IMR-90 (cell line): ENCODE results near the gene ATRNL1. TPM values are rescaled to one million over a fixed set of nuclear protein-coding genes. Genes with fewer than 3 reads are reported as not detected.

ENCODE experiments used
- ATAC-seq: fragments of 200-7000 bp; cut with Tn5 transposase; 2 replicates; pipeline ENCODE4 v1.9.1; 2020; ENCODE audit warnings: low read depth, mild to moderate bottlenecking, moderate library complexity
- BruUV-seq: library from RNA; stranded (reverse); fragments of 400-500 nt; replicated peaks from 2 replicates; lab custom pipeline; 2021; lab: Mats Ljungman, UMichigan
- CTCF ChIA-PET: fragments of 300-600 bp; formaldehyde crosslinking; extraction: SDS; loops from one replicate; lab custom pipeline; 2021; ENCODE audit warnings: antibody characterized with exemption; lab: Yijun Ruan, JAX
- POLR2A ChIA-PET: fragments of 300-600 bp; sonication (Branson Sonifier 250); formaldehyde crosslinking; loops from one replicate; lab custom pipeline; 2022; ENCODE audit warnings: antibody characterized with exemption; ENCODE audit not compliant: unreplicated experiment; lab: Charles Lee
- DNase-seq: peaks from one replicate; pipeline ENCODE4 v3.0.0; 2013
- H2AFZ ChIP-seq: replicated peaks from 2 replicates; pipeline ENCODE3; 2013; ENCODE audit warnings: low read length, mild to moderate bottlenecking; ENCODE audit not compliant: poor library complexity
- H2AK5ac ChIP-seq: 2 replicates; pipeline ENCODE4 v1.6.1; 2013; ENCODE audit warnings: low read depth, low read length, inconsistent platforms
- H2AK9ac ChIP-seq: replicated peaks from 2 replicates; pipeline ENCODE3; 2013; ENCODE audit warnings: mild to moderate bottlenecking, low read depth, low read length, moderate library complexity; ENCODE audit not compliant: poor library complexity
- H2BK120ac ChIP-seq: 2 replicates; pipeline ENCODE4 v1.6.1; 2013; ENCODE audit warnings: low read depth, low read length, inconsistent platforms
- H2BK15ac ChIP-seq: 3 replicates; pipeline ENCODE4 v1.6.1; 2013; ENCODE audit warnings: low read depth, low read length, inconsistent platforms
- H2BK20ac ChIP-seq: 2 replicates; pipeline ENCODE4 v1.6.1; 2013; ENCODE audit warnings: low read depth, mild to moderate bottlenecking, inconsistent platforms, low read length, moderate library complexity
- H2BK5ac ChIP-seq: 2 replicates; pipeline ENCODE4 v1.6.1; 2013; ENCODE audit warnings: mild to moderate bottlenecking, low read depth, low read length, inconsistent platforms; ENCODE audit not compliant: poor library complexity, severe bottlenecking
- H3K14ac ChIP-seq: replicated peaks from 2 replicates; pipeline ENCODE4 v1.6.1; 2013; ENCODE audit warnings: low read depth, low read length, inconsistent platforms
- H3K18ac ChIP-seq: 2 replicates; pipeline ENCODE4 v1.6.1; 2013; ENCODE audit warnings: low read depth, low read length, control low read depth
- H3K23ac ChIP-seq: 2 replicates; pipeline ENCODE4 v1.6.1; 2013; ENCODE audit warnings: low read depth, low read length, inconsistent platforms
- H3K27ac ChIP-seq: 2 replicates; pipeline ENCODE4 v1.5.1; 2013; ENCODE audit warnings: mild to moderate bottlenecking, control low read depth, low read length; ENCODE audit not compliant: insufficient read depth
- H3K27me3 ChIP-seq: 2 replicates; pipeline ENCODE4 v1.6.1; 2013; ENCODE audit warnings: low read length; ENCODE audit not compliant: control insufficient read depth, insufficient read depth
- H3K36me3 ChIP-seq: 2 replicates; pipeline ENCODE4 v1.6.1; 2013; ENCODE audit warnings: low read length, mixed read lengths; ENCODE audit not compliant: control insufficient read depth, insufficient read depth
- H3K4ac ChIP-seq: 2 replicates; pipeline ENCODE4 v1.6.1; 2013; ENCODE audit warnings: low read depth, low read length, inconsistent platforms
- H3K4me1 ChIP-seq: 2 replicates; pipeline ENCODE4 v1.6.1; 2013; ENCODE audit warnings: low read length, mixed read lengths; ENCODE audit not compliant: control insufficient read depth, insufficient read depth
- H3K4me2 ChIP-seq: 2 replicates; pipeline ENCODE4 v1.6.1; 2013; ENCODE audit warnings: low read depth, mild to moderate bottlenecking, control low read depth, low read length, moderate library complexity
- H3K4me3 ChIP-seq: 2 replicates; pipeline ENCODE4 v1.5.1; 2013; ENCODE audit warnings: low read depth, mild to moderate bottlenecking, control low read depth, low read length, moderate library complexity; ENCODE audit not compliant: insufficient read depth
- H3K56ac ChIP-seq: 2 replicates; pipeline ENCODE4 v1.6.1; 2013; ENCODE audit warnings: low read length, inconsistent platforms; ENCODE audit not compliant: insufficient read depth; ENCODE audit errors: extremely low read depth
- H3K79me1 ChIP-seq, 2 experiments: 2 replicates each; pipeline ENCODE4 v1.6.1; 2013; ENCODE audit warnings: low read length in 2 of 2, inconsistent platforms in 1 of 2, low read depth in 1 of 2
- H3K9ac ChIP-seq: 2 replicates; pipeline ENCODE4 v1.6.1; 2013; ENCODE audit warnings: low read depth, low read length, control low read depth
- H3K9me1 ChIP-seq: 2 replicates; pipeline ENCODE4 v1.6.1; 2013; ENCODE audit warnings: low read length, inconsistent platforms; ENCODE audit not compliant: insufficient read depth
- H3K9me3 ChIP-seq: 2 replicates; pipeline ENCODE4 v1.6.1; 2013; ENCODE audit warnings: low read length; ENCODE audit not compliant: control insufficient read depth, insufficient read depth
- H4K20me1 ChIP-seq: 2 replicates; pipeline ENCODE4 v1.6.1; 2013; ENCODE audit warnings: low read length, inconsistent platforms; ENCODE audit not compliant: insufficient read depth
- H4K5ac ChIP-seq: 2 replicates; pipeline ENCODE4 v1.6.1; 2013; ENCODE audit warnings: mild to moderate bottlenecking, low read depth, low read length, control low read depth
- H4K8ac ChIP-seq, 2 experiments: 2 replicates each; pipeline ENCODE4 v1.6.1; 2013; ENCODE audit warnings: low read depth in 2 of 2, low read length in 2 of 2, control low read depth in 1 of 2, inconsistent platforms in 1 of 2
- H4K91ac ChIP-seq: 2 replicates; pipeline ENCODE4 v1.6.1; 2013; ENCODE audit warnings: low read depth, low read length, inconsistent platforms; ENCODE audit not compliant: insufficient read depth
- BHLHE40 ChIP-seq: fragments of 150-350 bp; IDR thresholded peaks from 2 replicates; pipeline ENCODE4 v1.6.1; 2016; ENCODE audit warnings: mild to moderate bottlenecking, low read depth, low read length
- CEBPB ChIP-seq: IDR thresholded peaks from 2 replicates; pipeline ENCODE4 v1.6.1; 2012; ENCODE audit warnings: low read depth, low read length, improper control_type of control experiment
- MXI1 ChIP-seq: IDR thresholded peaks from 2 replicates; pipeline ENCODE4 v1.6.1; 2012; ENCODE audit warnings: low read depth, mild to moderate bottlenecking, low read length, moderate library complexity, borderline replicate concordance
- NFE2L2 ChIP-seq: fragments of 150-350 bp; IDR thresholded peaks from 2 replicates; pipeline ENCODE4 v1.6.1; 2016; ENCODE audit warnings: low read depth, mild to moderate bottlenecking, low read length
- RCOR1 ChIP-seq: IDR thresholded peaks from 2 replicates; pipeline ENCODE4 v1.6.1; 2012; ENCODE audit warnings: mild to moderate bottlenecking, low read length, improper control_type of control experiment; ENCODE audit not compliant: insufficient replicate concordance
- RFX5 ChIP-seq: IDR thresholded peaks from 2 replicates; pipeline ENCODE4 v1.8.0; 2012; ENCODE audit warnings: low read depth, mild to moderate bottlenecking, low read length, moderate library complexity
- SMC3 ChIP-seq: fragments of 150-350 bp; IDR thresholded peaks from 2 replicates; pipeline ENCODE4 v1.6.1; 2016; ENCODE audit warnings: low read depth, mild to moderate bottlenecking, antibody characterized with exemption, low read length, moderate library complexity
- WGBS, 2 experiments: methylation state at CpG; one replicate each; pipeline versions ENCODE4 v1.1.5 to v1.1.7; 2013; ENCODE audit warnings: missing lambda C conversion rate in 2 of 2; ENCODE audit not compliant: insufficient read length in 1 of 2; ENCODE audit errors: extremely low coverage in 2 of 2; 5-methylcytosine and 5-hydroxymethylcytosine counted together
- dilution Hi-C: fragments of 300-500 bp; cut with HindIII; formaldehyde crosslinking; loops from one replicate; pipeline ENCODE4 v1.14.3; 2018; ENCODE audit warnings: low sequenced_read_pairs; ENCODE audit not compliant: unreplicated experiment
- in situ Hi-C: fragments of 300-500 bp; cut with MboI; formaldehyde crosslinking; loops from 3 replicates; pipeline ENCODE4 v1.14.3; 2019; ENCODE audit warnings: low sequenced_read_pairs, inconsistent platforms, mixed read lengths
- intact Hi-C: fragments of 100-400 bp; cut with micrococcal nuclease; formaldehyde crosslinking; loops from 2 replicates; pipeline ENCODE4 v1.10.0; 2022
- polyA plus RNA-seq, 3 experiments: library from polyadenylated mRNA; depleted of rRNA; stranded (reverse); fragments of >200 nt; gene quantifications; 2 replicates each; pipeline ENCODE4 v1.2.3, GENCODE V29; 2012; ENCODE audit warnings: low replicate concordance in 1 of 3
- total RNA-seq: library from RNA; depleted of rRNA; stranded (reverse); fragments of >200 nt; gene quantifications from 2 replicates; pipeline ENCODE4 v1.2.3, GENCODE V29; 2012
- TF ChIP-seq, protein P1 (sequence below): conservative IDR thresholded peaks from 2 replicates; pipeline ENCODE4 v1.5.1; 2012; ENCODE audit warnings: mild to moderate bottlenecking, low read depth, low read length, improper control_type of control experiment
- TF ChIP-seq, protein P2 (sequence below): fragments of 150-350 bp; IDR thresholded peaks from 2 replicates; pipeline ENCODE4 v1.6.1; 2016; ENCODE audit warnings: low read depth, mild to moderate bottlenecking, low read length, moderate library complexity, borderline replicate concordance
- TF ChIP-seq, protein P3 (sequence below): fragments of 150-350 bp; IDR thresholded peaks from 2 replicates; pipeline ENCODE4 v1.6.1; 2017; ENCODE audit warnings: mild to moderate bottlenecking, antibody characterized with exemption, low read length, low read depth

Gene ATRNL1
- total and polyA plus RNA-seq, 2 of the 4 experiments (the other 2 are of a cell fraction) = 0.18 to 0.19 TPM

DNA sequence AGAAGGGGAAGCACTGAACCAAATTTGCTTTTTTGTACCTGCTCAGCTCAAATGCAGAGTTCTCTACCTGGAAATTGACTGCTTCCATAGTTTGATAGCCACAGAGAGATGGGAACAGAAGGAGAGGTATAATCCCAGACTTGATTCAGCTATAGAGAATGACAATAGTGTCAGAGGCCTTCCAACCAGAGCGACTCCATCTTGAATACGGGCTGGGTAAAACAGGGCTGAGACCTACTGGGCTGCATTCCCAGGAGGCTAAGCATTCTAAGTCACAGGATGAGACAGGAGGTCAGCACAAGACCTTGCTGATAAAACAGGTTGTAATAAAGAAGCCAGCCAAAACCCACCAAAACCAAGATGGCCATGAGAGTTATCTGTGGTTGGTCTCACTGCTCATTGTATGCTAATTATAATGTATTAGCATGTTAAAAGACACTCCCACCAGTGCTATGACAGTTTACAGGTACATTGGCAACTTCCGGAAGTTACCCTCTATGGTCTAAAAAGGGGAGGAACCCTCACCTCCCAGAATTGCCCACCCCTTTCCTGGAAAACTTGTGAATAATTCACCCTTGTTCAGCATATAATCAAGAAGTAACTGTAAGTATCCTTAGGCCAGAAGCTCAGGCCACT, 42.7 kb upstream of the ATRNL1 start:
- Histone ChIP-seq H2BK15ac (no peak overlapping the region), H3K4ac (no peak overlapping the region; the same call in 1 of the 2 replicates), H3K9me3 (no peaks in the 10 kb centered on the region), H2AFZ (no peak overlapping the region), H2BK20ac (no peak overlapping the region), H4K20me1 (no peaks in the 10 kb centered on the region), H3K79me1 (no peaks in the 10 kb centered on the region), H3K4me3 (no peak overlapping the region), H3K56ac (no peak overlapping the region), H2BK5ac (no peak overlapping the region), H3K9ac (no peak overlapping the region), H2AK5ac (no peak overlapping the region), H3K23ac (no peak overlapping the region), H3K14ac (no peak overlapping the region), H3K18ac (no peak overlapping the region), H3K36me3 (no peaks in the 10 kb centered on the region), H2AK9ac (no peak overlapping the region), H4K5ac (no peak overlapping the region), H2BK120ac (no peak overlapping the region), H3K27me3 (no peaks in the 10 kb centered on the region), H4K8ac (no peak overlapping the region), H4K91ac (no peak overlapping the region), H3K4me2 (no peak overlapping the region), H3K4me1 (0 out of 2 replicates have a peak, but pooled peaks cover 3% of the 10 kb centered on the region), H3K27ac (no peak overlapping the region), H3K9me1 (no peaks in the 10 kb centered on the region)
- DNase-seq = no peak
- TF ChIP-seq BHLHE40 (no peak), MXI1 (no peak), NFE2L2 (no peak), RFX5 (no peak), RCOR1 (no peak), CEBPB (no peak), SMC3 (no peak)
- TF ChIP-seq, protein P1, sequence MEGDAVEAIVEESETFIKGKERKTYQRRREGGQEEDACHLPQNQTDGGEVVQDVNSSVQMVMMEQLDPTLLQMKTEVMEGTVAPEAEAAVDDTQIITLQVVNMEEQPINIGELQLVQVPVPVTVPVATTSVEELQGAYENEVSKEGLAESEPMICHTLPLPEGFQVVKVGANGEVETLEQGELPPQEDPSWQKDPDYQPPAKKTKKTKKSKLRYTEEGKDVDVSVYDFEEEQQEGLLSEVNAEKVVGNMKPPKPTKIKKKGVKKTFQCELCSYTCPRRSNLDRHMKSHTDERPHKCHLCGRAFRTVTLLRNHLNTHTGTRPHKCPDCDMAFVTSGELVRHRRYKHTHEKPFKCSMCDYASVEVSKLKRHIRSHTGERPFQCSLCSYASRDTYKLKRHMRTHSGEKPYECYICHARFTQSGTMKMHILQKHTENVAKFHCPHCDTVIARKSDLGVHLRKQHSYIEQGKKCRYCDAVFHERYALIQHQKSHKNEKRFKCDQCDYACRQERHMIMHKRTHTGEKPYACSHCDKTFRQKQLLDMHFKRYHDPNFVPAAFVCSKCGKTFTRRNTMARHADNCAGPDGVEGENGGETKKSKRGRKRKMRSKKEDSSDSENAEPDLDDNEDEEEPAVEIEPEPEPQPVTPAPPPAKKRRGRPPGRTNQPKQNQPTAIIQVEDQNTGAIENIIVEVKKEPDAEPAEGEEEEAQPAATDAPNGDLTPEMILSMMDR = no peak
- TF ChIP-seq, protein P2, sequence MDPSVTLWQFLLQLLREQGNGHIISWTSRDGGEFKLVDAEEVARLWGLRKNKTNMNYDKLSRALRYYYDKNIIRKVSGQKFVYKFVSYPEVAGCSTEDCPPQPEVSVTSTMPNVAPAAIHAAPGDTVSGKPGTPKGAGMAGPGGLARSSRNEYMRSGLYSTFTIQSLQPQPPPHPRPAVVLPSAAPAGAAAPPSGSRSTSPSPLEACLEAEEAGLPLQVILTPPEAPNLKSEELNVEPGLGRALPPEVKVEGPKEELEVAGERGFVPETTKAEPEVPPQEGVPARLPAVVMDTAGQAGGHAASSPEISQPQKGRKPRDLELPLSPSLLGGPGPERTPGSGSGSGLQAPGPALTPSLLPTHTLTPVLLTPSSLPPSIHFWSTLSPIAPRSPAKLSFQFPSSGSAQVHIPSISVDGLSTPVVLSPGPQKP = no peak
- TF ChIP-seq, protein P3, sequence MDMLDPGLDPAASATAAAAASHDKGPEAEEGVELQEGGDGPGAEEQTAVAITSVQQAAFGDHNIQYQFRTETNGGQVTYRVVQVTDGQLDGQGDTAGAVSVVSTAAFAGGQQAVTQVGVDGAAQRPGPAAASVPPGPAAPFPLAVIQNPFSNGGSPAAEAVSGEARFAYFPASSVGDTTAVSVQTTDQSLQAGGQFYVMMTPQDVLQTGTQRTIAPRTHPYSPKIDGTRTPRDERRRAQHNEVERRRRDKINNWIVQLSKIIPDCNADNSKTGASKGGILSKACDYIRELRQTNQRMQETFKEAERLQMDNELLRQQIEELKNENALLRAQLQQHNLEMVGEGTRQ = no peak
- no peak for ATAC-seq
- BruUV-seq = no TSS peak
- POLR2A ChIA-PET = no interaction called here
- CTCF ChIA-PET = interaction anchor here (1.0 kb wide), 1 partner anchor 12 kb away, joined by 3 read pairs; no protein-coding TSS in a partner anchor
- dilution Hi-C loops (no loop called here), in situ Hi-C loops (no loop called here), intact Hi-C loops (no loop called here)
- no CpG with 5 or more reads among the region's 3 CpGs for WGBS, 2 experiments
